GM12872 (cell line): ENCODE results near the gene SAPCD1.

Experiments
- TF ChIP-seq, protein P1 (sequence below): IDR thresholded peaks from 3 replicates; pipeline ENCODE4 v1.5.1; 2011; ENCODE audit warnings: low read depth, mild to moderate bottlenecking, low read length, moderate library complexity; ENCODE audit not compliant: insufficient read depth

Gene SAPCD1

DNA sequence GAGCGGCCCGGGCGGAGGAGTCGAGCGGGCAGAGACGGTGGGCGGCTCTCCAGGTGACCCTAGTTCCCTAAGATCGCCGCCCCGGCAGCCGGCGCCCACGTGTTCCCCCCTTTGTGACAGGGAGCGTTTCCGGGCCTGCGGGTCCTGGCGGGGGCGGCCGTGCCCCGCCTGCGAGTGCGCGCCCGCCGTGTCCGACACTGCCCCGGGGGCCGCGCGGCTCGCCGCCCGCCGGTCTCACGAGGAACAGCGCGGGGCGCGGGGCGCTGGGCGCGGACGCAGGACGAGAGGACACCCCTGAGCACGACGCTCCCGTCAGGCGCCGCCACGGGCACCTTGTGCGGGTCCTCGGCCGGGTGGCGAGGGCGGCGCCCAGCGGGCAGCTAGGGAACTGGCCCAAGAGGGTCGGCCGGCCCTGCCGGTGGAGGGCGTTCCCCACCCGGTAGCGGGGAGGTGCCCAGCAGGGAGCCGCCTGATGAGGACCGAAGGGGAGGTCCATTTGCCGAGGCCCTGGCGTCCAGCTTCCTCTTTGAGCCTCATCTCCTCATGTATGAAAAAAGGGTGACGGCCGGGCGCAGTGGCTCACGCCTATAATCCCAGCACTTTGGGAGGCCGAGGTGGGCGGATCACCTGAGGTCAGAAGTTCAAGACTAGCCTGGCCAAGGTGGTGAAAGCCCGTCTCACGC is 33.3 kb downstream of the SAPCD1 start, which contains the start of gene VARS1:
TSS of gene VARS1 (minus strand) at position 137 of the 683 bp plus-strand sequence. CDS start 535 bp downstream, outside the sequence.
- TF ChIP-seq, protein P1, sequence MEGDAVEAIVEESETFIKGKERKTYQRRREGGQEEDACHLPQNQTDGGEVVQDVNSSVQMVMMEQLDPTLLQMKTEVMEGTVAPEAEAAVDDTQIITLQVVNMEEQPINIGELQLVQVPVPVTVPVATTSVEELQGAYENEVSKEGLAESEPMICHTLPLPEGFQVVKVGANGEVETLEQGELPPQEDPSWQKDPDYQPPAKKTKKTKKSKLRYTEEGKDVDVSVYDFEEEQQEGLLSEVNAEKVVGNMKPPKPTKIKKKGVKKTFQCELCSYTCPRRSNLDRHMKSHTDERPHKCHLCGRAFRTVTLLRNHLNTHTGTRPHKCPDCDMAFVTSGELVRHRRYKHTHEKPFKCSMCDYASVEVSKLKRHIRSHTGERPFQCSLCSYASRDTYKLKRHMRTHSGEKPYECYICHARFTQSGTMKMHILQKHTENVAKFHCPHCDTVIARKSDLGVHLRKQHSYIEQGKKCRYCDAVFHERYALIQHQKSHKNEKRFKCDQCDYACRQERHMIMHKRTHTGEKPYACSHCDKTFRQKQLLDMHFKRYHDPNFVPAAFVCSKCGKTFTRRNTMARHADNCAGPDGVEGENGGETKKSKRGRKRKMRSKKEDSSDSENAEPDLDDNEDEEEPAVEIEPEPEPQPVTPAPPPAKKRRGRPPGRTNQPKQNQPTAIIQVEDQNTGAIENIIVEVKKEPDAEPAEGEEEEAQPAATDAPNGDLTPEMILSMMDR, result peak; percentile 90

DNA sequence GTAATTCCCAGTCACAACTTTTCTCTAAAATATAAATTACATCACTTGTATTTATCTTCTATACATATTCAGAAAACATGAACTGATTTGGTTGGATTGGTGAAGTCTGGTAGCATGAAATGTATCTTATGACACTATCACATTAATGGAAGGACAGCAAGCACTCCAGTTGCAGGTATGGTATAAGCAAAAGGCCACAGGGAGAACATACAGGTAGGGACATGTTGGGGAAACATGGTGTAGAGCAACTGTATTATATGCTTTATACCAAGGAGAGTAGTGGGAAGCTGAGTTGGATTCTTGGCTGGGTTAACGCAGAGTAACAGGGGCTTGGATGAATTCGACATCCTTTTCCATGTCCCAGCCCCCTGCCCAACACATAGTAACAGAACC is 34.5 kb downstream of the SAPCD1 start:
- TF ChIP-seq, protein P1, result no peak

DNA sequence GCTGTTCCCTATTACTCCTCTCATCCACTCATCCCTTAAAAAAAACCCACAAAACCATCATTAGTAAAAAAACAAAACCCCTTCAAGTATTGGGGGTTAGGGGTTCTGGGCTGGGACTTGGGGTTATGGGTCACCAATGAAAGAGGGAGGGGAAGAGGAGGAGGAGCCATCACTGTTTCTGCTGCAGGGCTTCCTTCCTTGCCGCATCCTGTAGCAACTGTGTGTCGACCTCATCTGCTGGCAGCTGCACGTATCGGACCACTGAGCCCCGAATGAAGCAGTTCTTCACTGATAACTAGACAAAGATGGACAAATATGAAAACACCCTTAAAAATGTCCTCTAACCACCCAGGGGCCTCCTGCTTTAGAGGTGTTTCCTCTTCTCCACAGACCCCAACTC is 35.1 kb downstream of the SAPCD1 start:
- TF ChIP-seq, protein P1, result no peak

DNA sequence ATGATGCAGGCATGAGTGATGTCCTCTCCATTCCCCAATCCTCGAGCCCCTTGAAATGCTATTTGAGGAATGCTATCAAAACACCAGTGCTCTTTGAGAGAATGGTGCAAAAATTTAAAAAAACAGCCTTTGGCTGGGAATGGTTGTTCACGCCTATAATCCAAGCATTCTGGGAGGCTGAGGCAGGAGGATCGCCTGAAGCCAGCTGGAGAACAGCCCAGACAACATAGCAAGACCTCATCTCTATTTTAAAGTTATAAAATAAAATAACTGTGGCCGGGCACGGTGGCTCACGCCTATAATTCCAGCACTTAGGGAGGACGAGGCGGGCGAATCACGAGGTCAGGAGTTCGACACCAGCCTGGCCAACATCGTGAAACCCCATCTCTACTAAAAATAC is 37.3 kb downstream of the SAPCD1 start:
- TF ChIP-seq, protein P1, result no peak

DNA sequence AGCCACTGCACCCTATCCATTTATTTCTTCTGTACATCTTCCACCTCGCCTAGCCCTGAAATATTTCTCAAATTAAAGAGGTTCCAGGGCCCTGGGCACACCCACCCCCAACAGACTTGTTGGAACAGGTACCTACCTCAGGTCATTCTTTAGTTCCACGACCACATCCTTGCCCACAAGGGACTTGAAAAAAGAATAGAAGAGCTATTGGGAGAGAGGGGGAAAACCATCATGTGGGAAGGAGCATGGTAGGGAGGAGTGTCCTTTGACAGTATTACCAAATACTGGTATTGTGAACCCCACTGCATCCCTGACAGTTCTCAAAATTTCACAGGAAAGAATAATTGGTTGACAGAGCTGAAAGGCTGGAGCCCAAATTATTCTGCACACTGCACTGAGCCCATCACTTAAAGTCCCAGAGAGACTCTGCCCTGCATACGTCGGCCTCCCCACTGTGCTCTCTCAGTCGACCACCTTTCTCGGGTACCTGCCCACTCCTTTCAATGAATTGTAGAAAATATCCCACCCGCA is 43.5 kb downstream of the SAPCD1 start:
- TF ChIP-seq, protein P1, result no peak

DNA sequence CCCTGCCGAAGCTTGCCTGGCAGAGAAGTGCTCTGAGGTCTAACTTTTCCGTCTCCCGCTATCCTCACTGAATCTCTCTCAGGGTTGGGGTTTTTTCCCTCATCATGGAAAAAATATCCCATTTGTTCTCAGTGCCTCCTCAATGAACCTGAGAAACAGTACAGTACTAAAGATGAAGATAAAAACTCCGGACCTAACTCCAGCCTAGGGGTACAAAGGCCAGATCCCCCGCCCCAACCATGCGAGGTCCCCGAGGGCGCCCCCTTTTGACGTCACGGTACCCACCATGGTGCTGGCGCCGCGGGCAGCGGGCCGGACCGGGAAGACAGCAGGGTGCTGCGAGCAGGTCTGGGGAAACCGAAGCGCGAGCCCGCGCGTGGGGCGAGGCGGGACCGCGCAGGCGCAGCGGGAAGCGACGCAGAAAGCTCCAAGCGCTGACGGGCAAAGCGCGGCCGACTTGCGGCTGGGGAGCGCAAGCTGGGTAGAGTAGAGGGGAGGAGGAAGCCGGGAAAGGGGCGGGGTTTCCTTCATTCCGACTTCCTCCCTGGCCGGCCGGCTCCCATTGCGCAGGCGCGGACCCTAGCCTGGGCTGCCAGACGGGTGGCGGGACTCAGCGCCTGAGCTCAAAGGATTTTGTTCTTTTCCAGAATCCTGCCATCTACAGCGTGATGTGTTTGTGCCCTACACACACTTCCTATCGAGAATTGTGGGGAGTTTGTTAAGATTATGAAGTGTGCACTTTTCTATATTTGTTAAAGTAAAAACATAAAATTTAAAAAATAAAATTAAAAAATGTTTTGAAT is 44.2 kb downstream of the SAPCD1 start, which contains the start of gene LSM2:
TSS of gene LSM2 (minus strand) at position 497 of the 803 bp plus-strand sequence. CDS start at position 288, 209 bp downstream.
- TF ChIP-seq, protein P1, result no peak; the same call in 1 of the 3 replicates

DNA sequence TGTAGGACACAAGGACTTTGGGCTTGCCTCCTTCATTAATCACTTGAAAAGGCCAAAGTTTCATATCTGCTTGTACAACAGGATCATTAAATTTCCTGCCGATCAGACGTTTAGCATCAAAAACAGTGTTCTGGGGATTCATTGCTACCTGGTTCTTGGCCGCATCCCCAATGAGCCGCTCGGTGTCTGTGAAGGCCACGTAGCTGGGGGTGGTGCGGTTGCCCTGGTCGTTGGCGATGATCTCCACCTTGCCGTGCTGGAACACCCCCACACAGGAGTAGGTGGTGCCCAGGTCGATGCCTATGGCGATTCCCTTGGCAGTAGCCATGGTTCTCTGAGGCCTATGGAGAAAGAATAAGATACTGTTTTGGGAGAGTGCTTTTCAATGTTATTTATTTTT is 49.2 kb downstream of the SAPCD1 start:
- TF ChIP-seq, protein P1, result no peak
